ENCODE measurements around the gene MTMR1. TPM values are rescaled to one million over a fixed set of nuclear protein-coding genes. Genes with fewer than 3 reads are reported as not detected.

The MTMR1 gene
- total and polyA plus RNA-seq, 2 donors (not counting 3 experiments of a cell fraction or from before 2014, with no cell fraction given), result 17.1 to 20.3 TPM

- TF ChIP-seq CTCF (IDR thresholded peaks at IDR 0.05; ENCODE audit: extremely low read depth in 1 of 2, insufficient read depth in 1 of 2, low read depth in 1 of 2, low read length in 2 of 2), result no peak
- TF ChIP-seq POLR2AphosphoS5 (IDR thresholded peaks at IDR 0.05; ENCODE audit: insufficient read depth, low read depth, low read length), result no peak
- no peak for TF ChIP-seq POLR2A (IDR thresholded peaks at IDR 0.05; ENCODE audit: low read depth, low read length)
- no peak for TF ChIP-seq MAX (IDR thresholded peaks at IDR 0.05; ENCODE audit: insufficient read depth, insufficient read length)
- no peak for TF ChIP-seq FOS (IDR thresholded peaks at IDR 0.05; ENCODE audit: borderline replicate concordance, insufficient read depth, low read length)
- no peak for TF ChIP-seq JUN (IDR thresholded peaks at IDR 0.05; ENCODE audit: borderline replicate concordance, insufficient read depth, insufficient read length, low read depth)
- TF ChIP-seq EZH2 (IDR thresholded peaks at IDR 0.05; ENCODE audit: borderline replicate concordance, low read depth, low read length, severe bottlenecking), result no peak
- TF ChIP-seq MYC (IDR thresholded peaks at IDR 0.05; ENCODE audit: low read depth, low read length), result no peak
- no peak for TF ChIP-seq GATA2 (IDR thresholded peaks at IDR 0.05; ENCODE audit: insufficient read depth, insufficient read length, low read depth, low read length)
- dilution Hi-C loops (cut with MboI; ENCODE audit: extremely low pct_ligation_motif_present, low sequenced_read_pairs) (no loop called here), intact Hi-C loops (cut with micrococcal nuclease) (no loop called here)
- Histone ChIP-seq H3K27me3 (ENCODE audit: control insufficient read depth in 2 of 2, insufficient read depth in 2 of 2, low read length in 2 of 2) (no peaks in the 10 kb centered on the region), H3K4me1 (ENCODE audit: control insufficient read depth, extremely low read depth, insufficient read depth, low read length) (no peaks in the 10 kb centered on the region), H3K4me3 (replicated peaks in 1 of 3; ENCODE audit: insufficient read depth in 1 of 3, low read depth in 1 of 3, low read length in 3 of 3) (no peak overlapping the region), H3K4me2 (ENCODE audit: insufficient read depth, low read length) (no peak overlapping the region), H3K9me3 (replicated peaks; ENCODE audit: control insufficient read depth, insufficient read depth, low read length) (no peaks in the 10 kb centered on the region), H4K20me1 (replicated peaks; ENCODE audit: control insufficient read depth, extremely low read depth, insufficient read depth, low read length) (no peaks in the 10 kb centered on the region), H3K9ac (replicated peaks; ENCODE audit: extremely low read depth, insufficient read depth, low read length) (no peak overlapping the region), H3K79me2 (ENCODE audit: control insufficient read depth, insufficient read depth, low read length) (no peaks in the 10 kb centered on the region), H2AFZ (ENCODE audit: low read depth, low read length) (no peak overlapping the region), H3K9me1 (replicated peaks; ENCODE audit: control insufficient read depth, extremely low read depth, insufficient read depth, low read length) (no peaks in the 10 kb centered on the region), H3K27ac (ENCODE audit: insufficient read depth, low read depth, low read length) (no peak overlapping the region), H3K36me3 (ENCODE audit: control insufficient read depth in 2 of 2, extremely low read depth in 1 of 2, insufficient read depth in 2 of 2, low read length in 2 of 2) (peaks cover 0 to 5% of the 10 kb centered on the region in 2 experiments)
- FAIRE-seq (no peak), DNase-seq (ENCODE audit: low read depth, low spot score) (no peak)
- CTCF ChIA-PET, result interaction anchor here (1.3 kb wide), 1 partner anchor 328 kb away, joined by 3 read pairs; no protein-coding TSS in a partner anchor
- no TSS peak for BruUV-seq (replicated peaks)
- POLR2A ChIA-PET, result no interaction called here
These were observed 60.8 kb downstream of the MTMR1 start for GRCh38 chrX:150753968-150754367.

All from endothelial cell of umbilical vein (primary cell).